ENCODE measurements around the gene BEX2. TPM values are rescaled to one million over a fixed set of nuclear protein-coding genes. Genes with fewer than 3 reads are reported as not detected.

Gene BEX2
- total and polyA plus RNA-seq, 10 of the 15 experiments (the other 5 are each of a cell fraction or from before 2014, with no cell fraction given), result 0.33 to 2.8 (median 0.85) TPM

- Histone ChIP-seq H3K36me3 (ENCODE audit: control insufficient read depth in 2 of 2, insufficient read depth in 2 of 2, low read length in 1 of 2) (no peaks in the 10 kb centered on the region), H3K27me3 (replicated peaks in 1 of 2; ENCODE audit: control insufficient read depth in 2 of 2, insufficient read depth in 2 of 2, low read length in 1 of 2) (no peaks in the 10 kb centered on the region), H3K9me3 (replicated peaks; ENCODE audit: control insufficient read depth, insufficient read depth, low read length) (no peaks in the 10 kb centered on the region), H2AFZ (ENCODE audit: control insufficient read depth, low read depth, low read length) (no peak overlapping the region), H3K9ac (ENCODE audit: control insufficient read depth, insufficient read depth, low read length) (no peak overlapping the region), H3K4me3 (no peak overlapping the region), H3K4me1 (ENCODE audit: control insufficient read depth, insufficient read depth, low read length) (no peaks in the 10 kb centered on the region), H3K27ac (ENCODE audit: control insufficient read depth, insufficient read depth) (no peak overlapping the region), H3K4me2 (ENCODE audit: control insufficient read depth, insufficient read depth) (no peak overlapping the region), H4K20me1 (ENCODE audit: control insufficient read depth, insufficient read depth) (no peaks in the 10 kb centered on the region), H3K79me2 (ENCODE audit: control insufficient read depth, insufficient read depth, low read length) (no peaks in the 10 kb centered on the region)
- in situ Hi-C loops (cut with MboI) (no loop called here), intact Hi-C loops (cut with micrococcal nuclease; ENCODE audit: unreplicated experiment) (no loop called here)
- ChIA-PET POLR2A (no interaction called here), SMC1A (ENCODE audit: uncharacterized antibody, unreplicated experiment) (no interaction called here), RAD21 (ENCODE audit: unreplicated experiment) (no interaction called here), CTCF (no interaction called here)
- no peak for FAIRE-seq
- TF ChIP-seq PKNOX1 (IDR thresholded peaks at IDR 0.05), result no peak
- no peak for TF ChIP-seq SMAD1 (IDR thresholded peaks at IDR 0.05; ENCODE audit: low read depth, partially characterized antibody)
- TF ChIP-seq CBX5 (IDR thresholded peaks at IDR 0.05; ENCODE audit: low read depth), result no peak
- no peak for TF ChIP-seq GABPA (IDR thresholded peaks at IDR 0.05; ENCODE audit: low read depth)
- no peak for TF ChIP-seq TBL1XR1 (IDR thresholded peaks at IDR 0.05; ENCODE audit: low read depth, low read length)
- no peak for TF ChIP-seq ZNF687 (IDR thresholded peaks at IDR 0.05)
- no peak for TF ChIP-seq EP300 (IDR thresholded peaks at IDR 0.05; ENCODE audit: borderline replicate concordance in 1 of 2, control insufficient read depth in 1 of 2, low read depth in 2 of 2, low read length in 2 of 2)
- no peak for TF ChIP-seq BCLAF1 (IDR thresholded peaks at IDR 0.05)
- TF ChIP-seq RUNX3 (IDR thresholded peaks at IDR 0.05; ENCODE audit: low read length), result no peak
- TF ChIP-seq, protein P1, sequence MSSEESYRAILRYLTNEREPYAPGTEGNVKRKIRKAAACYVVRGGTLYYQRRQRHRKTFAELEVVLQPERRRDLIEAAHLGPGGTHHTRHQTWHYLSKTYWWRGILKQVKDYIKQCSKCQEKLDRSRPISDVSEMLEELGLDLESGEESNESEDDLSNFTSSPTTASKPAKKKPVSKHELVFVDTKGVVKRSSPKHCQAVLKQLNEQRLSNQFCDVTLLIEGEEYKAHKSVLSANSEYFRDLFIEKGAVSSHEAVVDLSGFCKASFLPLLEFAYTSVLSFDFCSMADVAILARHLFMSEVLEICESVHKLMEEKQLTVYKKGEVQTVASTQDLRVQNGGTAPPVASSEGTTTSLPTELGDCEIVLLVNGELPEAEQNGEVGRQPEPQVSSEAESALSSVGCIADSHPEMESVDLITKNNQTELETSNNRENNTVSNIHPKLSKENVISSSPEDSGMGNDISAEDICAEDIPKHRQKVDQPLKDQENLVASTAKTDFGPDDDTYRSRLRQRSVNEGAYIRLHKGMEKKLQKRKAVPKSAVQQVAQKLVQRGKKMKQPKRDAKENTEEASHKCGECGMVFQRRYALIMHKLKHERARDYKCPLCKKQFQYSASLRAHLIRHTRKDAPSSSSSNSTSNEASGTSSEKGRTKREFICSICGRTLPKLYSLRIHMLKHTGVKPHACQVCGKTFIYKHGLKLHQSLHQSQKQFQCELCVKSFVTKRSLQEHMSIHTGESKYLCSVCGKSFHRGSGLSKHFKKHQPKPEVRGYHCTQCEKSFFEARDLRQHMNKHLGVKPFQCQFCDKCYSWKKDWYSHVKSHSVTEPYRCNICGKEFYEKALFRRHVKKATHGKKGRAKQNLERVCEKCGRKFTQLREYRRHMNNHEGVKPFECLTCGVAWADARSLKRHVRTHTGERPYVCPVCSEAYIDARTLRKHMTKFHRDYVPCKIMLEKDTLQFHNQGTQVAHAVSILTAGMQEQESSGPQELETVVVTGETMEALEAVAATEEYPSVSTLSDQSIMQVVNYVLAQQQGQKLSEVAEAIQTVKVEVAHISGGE (CRISPR knock-in tag; IDR thresholded peaks at IDR 0.05), result no peak
- TF ChIP-seq SUZ12 (IDR thresholded peaks at IDR 0.05; ENCODE audit: unreplicated experiment), result no peak
- TF ChIP-seq CBX3 (IDR thresholded peaks at IDR 0.05; ENCODE audit: borderline replicate concordance, low read depth), result no peak
- no peak for TF ChIP-seq TAF1 (IDR thresholded peaks at IDR 0.05; ENCODE audit: borderline replicate concordance, low read depth, low read length)
- no TSS peak for BruUV-seq (replicated peaks)
- 26% methylated on average over 2 of the region's 2 CpGs for WGBS (ENCODE audit: insufficient coverage, insufficient replicate concordance, low lambda C conversion rate, missing lambda C conversion rate)
- no peak for DNase-seq (ENCODE audit: low read depth, low spot score)
- ATAC-seq, result no peak
These were observed 49.3 kb upstream of the BEX2 start for GRCh38 chrX:103360092-103360491.
